GM21528 (cell line): Measurements from ENCODE around the gene BACH2.
"Not testable (repeated sequence)": the region's sequence is repeated elsewhere in the genome, so short reads cannot be mapped to it uniquely, and the experiment has no call there.

Source experiments
- ATAC-seq: cut with Tn5 transposase; IDR thresholded peaks from one replicate; pipeline ENCODE4 v1.9.1; 2021; ENCODE audit warnings: mild to moderate bottlenecking, moderate library complexity; ENCODE audit not compliant: unreplicated experiment, low FRiP score

Gene BACH2

DNA sequence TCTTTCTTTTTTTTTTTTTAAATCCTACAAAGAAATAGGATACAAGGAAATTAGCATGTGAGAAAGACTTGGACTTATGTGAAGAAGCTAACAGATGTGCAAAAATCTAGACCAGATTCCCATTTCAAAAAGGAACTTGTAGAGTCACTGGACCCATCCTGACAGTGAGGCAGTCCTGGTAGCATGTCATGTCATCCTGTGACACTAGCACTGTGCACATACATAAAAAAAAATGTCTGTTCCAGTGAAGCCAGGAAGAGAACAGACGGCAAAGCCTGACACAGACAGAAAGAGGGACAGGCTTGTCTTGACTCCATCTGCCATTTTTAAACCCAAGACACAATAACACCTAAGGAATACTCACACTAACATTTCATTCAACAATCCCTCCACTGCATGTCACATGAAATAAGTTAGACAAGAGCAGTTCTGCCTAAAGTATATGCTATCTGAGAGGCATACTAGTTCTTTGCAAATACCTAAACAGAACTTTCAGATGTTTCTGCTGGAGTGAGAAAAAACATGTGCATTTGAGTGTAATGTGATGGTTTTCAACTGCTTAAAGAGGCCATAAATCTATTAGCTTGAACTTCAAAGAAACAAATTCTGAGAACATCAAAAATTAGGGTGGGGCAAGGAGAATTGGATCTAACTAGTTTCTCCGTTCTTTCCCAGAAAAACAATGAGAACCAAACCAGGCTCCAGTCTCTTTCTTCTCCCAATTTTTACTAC lies 159.6 kb downstream of the BACH2 start:
- no peak for ATAC-seq

DNA sequence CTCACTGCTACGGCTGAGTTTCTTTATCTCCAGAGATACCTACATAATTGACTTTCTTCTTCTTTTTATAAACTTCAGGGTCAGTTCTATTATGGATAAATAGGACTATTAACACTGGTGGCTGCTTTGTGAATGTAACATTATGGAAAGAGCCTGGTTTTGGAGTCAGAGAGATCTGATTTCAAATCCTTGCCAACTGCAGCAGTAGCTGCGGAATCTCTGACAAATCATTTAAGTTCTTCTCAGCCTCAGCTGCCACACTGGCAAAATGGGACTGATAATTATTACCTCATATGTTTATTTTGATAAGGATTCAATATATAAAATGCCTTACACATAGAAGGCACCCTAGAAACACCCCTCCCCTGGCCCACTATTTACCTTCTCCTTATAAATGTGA lies 160.5 kb downstream of the BACH2 start:
- no peak for ATAC-seq

DNA sequence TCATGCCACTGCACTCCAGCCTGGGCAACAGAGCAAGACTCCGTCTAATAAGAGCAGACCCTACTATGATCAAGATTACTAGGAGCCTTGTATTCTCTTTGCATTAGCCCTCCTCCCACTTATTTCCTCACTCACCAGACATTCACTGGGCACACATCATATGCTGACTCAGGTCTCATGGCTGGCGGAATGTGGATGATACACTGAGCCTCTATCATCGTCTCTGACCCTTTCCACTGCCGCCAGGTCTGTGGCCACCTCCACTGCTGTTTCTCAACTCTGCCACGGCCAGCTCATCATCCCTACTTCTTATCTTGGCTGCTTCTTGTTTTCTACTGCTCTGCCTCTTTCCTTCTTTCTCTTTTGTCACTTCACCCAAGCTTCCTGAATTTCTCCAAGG lies 161.0 kb downstream of the BACH2 start:
- ATAC-seq: no peak

DNA sequence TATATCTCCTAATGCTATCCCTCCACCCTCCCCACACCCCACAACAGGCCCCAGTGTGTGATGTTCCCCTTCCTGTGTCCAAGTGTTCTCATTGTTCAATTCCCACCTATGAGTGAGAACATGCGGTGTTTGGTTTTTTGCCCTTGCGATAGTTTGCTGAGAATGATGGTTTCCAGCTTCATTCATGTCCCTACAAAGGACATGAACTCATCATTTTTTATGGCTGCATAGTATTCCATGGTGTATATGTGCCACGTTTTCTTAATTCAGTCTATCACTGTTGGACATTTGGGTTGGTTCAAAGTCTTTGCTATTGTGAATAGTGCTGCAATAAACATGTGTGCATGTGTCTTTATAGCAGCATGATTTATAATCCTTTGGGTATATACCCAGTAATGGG lies 163.0 kb downstream of the BACH2 start:
- not testable (repeated sequence) for ATAC-seq

DNA sequence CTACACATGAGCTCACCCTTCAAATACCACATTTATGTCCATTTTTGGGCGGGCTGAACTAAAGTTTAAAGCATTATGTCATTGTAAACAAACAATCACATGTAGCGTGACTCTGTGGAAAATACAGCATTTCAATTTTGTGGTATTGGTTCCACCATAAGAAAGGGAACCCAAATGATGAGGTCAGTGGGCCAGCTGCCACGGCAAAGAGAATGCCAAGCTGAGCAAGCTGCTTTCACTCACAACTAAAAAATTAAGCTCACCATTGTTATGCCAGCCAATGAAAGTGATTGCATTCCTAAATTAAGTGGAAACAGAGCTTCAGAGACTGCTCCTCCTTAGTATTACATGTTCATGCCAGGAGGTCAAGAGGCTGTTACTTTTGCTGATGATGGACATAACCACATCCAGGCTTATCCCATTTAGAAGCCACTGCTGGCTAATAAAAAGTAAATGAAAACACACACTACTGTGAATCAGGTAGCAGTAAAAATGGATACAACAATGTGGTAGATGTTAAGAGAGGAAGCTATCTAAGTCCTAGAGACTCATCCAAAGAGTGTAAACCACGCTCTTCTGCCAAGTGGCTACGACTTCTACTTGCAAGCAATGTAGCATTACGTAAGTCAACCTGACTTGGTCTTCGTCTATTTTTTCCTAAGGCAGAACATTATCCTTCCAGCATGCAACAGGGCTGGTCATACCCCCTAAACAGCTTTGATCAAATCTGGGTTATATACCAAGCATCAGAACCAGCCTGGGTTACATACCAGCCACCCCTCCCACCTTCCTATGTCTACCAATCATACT lies 164.8 kb downstream of the BACH2 start:
- no peak for ATAC-seq

DNA sequence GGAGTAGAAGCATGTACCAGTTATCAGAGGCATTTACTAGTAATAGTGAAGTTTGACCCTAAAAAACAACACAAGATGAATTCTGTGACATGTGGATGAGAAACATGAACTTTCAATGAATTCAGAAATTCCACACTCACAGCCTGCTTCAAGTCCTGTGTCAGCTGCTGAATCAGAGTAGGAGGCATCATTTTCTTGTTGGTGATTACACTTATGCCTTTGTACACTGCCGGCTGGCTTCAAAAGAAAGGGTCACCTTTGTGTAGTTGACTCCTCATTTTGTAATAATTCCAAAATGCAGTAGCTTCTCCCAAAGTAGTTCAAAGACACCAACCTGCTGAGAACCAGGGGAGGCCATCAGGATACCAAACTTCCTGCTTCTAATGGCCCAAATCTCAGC lies 165.5 kb downstream of the BACH2 start:
- ATAC-seq: no peak

DNA sequence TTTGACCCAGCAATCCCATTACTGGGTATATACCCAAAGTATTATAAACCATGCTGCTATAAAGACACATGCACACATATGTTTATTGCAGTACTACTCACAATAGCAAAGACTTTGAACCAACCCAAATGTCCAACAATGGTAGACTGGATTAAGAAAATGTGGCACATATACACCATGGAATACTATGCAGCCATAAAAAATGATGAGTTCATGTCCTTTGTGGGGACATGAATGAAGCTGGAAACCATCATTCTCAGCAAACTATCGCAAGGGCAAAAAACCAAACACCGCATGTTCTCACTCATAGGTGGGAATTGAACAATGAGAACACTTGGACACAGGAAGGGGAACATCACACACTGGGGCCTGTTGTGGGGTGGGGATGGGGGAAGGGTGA lies 168.0 kb downstream of the BACH2 start:
- ATAC-seq: not testable (repeated sequence)

DNA sequence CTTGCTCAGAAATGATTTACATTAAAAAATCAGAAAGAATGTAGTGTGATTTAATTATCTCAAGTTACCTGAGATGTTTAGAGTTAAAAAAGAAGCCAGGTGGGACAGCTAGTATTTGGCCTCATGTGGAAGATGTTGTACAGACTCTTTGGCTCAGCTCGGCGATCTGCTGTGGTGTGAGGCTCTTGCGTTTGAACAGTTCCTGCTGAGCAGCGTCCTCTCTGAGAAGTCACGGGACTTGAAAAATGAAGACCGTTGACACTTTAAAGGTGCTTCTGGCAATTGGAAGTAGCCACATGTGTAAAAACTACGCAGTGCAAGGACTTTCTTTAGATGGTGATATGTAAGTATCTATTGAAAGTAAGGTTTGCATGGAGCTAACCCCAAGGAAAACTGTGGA lies 169.0 kb downstream of the BACH2 start:
- ATAC-seq: no peak

DNA sequence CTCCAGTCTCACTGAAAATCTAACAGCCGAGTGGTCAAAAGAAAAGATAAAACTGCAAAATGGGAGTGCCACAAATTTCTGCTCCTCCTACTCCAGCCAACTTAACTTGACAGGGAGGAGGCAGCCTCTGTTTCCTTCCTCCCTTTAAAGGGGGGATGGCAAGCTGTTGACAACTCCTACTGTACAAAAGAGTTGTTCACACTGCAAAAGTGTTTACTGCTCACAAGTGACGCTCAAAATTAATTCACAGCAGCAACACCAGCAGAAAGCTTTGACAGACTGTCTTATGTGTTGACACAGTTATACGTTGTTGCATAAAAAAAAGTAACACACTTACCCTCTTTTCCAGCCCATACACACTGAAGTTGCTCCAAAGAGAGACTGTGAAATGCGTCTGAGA lies 169.8 kb downstream of the BACH2 start:
- ATAC-seq: no peak

DNA sequence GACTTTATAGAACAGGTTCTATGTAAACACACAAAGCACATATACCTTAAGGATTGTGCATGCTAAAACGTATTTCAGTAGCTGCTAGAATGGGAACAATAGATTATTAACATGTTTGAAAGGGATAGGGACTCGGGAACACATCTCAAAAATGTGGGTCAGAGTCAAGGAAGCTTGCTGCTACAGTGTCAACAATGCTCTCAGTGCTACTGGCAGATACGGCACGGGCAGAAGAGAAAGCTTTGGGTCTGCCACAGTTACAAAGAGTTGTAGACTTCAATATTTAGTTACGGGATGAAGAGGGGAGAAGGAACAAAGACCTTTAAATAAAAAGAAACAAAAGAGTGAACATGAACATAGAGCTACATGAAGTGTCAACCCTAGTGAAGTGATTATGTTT lies 170.5 kb downstream of the BACH2 start:
- ATAC-seq: no peak

DNA sequence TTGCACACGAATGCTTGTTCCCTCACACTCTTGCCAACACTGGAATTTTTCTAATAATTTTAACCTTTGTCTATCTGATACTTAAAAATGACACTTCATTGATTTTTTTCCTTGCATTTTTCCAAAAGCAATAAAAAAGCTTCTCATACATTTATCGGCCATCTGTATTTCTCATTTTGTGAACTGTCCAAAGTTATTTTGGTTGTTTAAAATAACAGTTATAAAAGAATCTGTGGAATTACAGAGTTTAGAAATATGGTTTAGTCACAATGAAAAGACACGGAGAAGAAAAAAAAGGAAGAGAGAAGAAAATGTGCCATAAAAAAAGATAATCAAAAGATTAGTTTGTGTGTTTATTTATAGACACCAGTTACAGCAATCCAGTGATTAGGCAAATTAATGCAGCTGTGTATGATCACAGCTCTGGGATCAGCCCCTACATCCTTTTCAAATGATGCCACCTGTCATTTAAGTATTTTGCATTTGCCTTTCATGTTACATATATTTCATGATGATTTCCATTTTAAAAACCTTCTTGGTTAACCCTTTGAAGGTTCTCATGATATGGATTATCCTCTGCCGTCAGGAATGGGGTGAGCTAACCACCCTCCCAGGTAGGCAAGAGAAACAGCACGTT lies 171.7 kb downstream of the BACH2 start:
- no peak for ATAC-seq

DNA sequence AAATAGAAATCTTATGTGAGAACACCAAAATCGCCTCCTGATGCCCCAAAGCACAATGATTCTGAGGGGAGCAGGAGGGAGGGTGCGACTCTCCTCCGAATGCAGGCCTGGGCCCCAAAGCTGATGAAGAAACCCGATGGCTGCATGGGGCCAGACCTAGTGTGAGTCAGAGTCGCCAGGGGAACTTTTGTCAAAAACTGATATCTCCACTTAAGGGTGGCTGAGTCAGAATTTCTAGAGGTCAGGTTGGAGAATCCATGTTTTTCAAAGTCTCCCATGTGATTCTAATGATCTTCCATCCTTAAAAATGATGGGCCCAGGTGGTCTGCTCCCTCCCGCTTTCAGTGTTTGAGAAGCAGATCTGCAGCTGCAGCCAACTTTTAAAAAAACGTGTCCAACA lies 172.8 kb downstream of the BACH2 start:
- ATAC-seq: no peak

DNA sequence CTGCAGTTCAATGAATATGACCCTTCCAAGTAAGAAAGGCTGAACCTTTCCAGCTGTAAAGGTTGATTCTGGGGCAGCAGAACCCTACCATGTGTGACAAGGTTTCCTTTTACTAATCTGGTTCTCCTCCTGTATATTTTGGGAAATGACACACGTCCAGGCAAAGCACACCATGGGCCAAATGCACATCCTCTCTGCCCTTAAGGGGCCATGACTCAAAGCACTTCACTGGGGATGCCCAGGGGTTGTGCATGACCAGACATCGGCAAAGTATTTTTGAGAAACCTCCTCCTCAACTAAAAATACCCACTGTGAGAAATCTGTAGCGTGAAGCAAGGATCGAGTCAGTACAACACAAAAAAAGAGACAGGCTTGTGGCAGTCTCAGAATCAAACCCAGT lies 174.7 kb downstream of the BACH2 start:
- no peak for ATAC-seq

DNA sequence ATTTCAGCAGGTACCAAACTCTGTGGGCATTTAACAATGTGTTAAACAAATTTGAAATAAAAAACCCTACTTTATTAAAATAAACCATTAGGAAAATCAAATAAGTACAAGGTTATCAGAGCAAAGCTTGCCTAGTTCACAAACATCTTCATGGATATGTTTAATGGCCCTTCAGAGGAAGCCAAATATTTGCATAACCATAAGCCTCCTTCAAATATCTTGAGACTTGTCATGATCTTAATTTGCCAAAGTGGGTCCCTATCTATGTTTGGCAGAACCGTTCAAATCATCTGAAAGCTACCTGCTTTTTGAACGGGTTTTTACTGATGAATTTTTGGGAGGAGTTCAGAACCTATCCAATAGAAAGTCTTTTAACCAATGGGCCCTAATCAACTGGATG lies 176.3 kb downstream of the BACH2 start:
- no peak for ATAC-seq

DNA sequence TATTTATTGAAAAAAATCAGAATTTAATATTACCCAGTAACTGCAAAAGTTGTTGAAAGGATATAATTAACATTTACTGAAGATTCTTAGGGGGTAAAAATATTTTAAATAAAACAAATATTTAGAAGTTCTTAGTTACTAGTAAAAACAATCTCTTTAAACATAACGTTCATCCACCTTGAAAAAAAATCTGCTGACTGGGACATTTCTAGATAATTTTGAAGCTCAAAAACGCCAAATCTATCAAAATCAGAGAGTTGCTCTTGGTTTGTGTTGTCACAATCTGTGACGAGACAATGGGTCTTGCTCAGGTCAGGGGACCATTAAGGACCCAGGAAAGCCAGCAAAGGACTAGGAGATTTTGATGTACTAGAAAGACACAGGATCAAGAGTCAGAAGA lies 177.0 kb downstream of the BACH2 start:
- no peak for ATAC-seq

DNA sequence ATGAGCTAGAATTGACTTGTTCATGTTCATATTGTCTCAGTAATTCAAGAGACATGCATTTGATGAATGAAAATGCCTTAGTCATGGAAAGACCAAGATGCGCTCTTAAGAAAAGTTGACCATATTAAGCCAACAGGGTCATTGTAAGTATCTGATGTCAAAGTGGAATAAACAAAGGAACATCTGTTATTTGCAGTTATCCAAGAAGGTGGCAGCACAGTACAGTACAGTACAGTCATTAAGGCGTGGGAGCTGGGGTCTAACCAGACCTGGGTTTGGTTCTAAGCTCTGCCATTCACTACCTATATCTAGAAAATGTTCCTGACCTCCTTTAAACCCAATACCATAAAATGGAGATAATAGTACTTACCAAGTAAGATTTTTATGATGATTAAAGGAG lies 178.1 kb downstream of the BACH2 start:
- no peak for ATAC-seq

DNA sequence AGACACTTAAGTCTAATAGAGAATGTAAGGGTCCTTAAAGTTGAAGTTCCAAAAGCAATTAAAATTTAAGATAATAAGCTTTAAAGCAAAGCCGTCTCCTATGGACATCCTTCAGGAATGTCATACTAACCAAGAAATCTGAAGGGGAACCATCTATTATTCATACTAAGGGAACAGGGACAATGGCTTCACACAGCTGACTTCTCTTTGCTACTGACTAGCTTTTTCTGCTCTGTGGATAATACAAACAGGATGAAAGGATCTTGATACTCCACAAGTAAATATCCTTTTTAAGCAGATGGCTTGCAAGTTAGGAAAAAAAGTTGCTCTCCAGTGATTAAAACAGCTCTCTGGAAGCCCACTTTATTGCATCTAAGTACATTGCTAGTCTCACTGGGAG lies 178.6 kb downstream of the BACH2 start:
- ATAC-seq: no peak

DNA sequence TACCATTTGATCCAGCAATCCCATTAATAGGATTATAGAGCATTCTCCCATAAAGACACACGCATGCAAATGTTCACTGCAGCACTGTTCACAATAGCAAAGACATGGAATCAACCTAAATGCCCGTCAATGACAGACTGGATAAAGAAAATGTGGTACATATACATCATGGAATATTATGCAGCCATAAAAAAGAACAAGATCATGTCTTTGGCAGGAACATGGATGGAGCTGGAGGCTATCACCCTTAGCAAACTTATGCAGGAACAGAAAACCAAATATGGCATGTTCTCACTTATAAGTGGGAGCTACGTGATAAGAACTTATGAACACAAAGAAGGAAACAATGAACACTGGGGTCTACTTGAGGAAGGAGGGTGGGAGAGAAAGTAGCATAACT lies 180.5 kb downstream of the BACH2 start:
- not testable (repeated sequence) for ATAC-seq

DNA sequence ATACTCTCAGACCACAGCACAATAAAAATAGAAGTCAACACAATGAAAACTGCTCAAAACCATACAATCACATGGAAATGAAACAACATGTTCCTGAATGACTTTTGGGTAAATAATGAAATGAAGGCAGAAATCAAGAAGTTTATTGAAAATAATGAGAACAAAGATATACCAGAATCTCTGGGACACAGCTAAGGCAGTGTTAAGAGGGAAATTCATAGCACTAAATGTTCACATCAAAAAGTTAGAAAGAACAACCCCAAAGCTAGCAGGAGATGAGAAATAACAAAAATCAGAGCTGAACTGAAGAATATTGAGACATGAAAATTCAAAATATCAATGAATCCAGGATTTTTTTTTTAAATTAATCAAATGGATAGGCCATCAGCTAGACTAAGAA lies 183.3 kb downstream of the BACH2 start:
- no peak for ATAC-seq

DNA sequence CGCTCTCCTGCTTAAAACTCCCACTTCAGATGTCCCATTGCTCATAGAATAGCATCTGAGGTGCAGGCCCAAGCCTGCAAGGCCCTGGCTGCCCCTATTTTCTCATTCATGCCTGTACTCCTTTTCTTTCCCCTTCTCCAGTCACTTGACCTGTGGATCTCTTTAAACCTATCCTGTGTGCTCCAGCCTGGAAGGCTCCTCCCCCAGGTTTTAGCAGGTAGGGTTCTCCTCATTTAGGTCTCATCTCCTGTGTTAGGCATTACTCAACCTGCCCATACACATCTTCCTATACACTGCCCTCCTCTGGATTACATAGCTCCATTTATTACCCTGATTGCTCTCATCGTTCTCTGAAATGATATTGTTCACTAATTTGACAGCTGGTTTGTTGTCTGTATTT lies 185.3 kb downstream of the BACH2 start:
- no peak for ATAC-seq

DNA sequence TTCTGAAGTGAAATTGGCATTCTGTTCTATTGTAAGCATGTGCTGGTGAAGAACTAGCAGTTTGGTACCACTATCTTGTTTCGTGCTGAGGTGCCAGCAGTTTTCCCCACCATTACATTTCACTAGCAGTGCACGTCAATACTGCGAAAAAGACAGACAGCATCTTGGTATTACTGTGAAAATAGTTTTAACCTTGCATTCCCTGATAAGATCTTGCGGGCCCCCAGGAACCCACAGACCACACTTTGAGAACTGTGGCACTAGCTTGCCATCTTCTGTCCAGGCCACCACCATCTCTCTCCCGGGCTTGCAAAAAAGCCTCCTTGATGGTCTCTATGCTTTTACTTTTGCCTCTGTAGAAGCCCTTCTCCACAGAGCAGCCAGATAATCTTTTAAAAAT lies 185.7 kb downstream of the BACH2 start:
- no peak for ATAC-seq

DNA sequence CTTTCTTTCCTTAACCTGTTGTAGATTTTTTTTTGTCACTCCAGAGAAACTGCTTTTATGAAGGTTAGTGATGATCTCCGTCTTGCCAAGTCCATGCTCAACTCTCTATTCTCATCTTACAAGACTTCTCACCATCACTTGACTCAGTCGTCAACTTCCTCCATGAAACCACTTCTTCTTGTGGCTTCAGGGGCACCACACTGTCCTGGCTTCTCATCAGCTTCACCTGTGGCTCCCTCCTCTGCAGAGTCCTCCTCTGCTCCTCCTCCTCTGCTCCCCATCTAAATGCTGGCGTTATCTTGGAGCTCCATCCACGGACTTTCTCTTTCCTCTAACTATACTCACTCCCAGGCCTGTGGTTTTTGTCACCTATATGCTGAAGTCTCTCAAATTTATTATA lies 187.5 kb downstream of the BACH2 start:
- no peak for ATAC-seq
